GM18517 (cell line): ENCODE results near the gene ITSN2.

ENCODE experiments used
- ATAC-seq: cut with Tn5 transposase; IDR thresholded peaks from one replicate; pipeline ENCODE4 v1.9.1; 2021; ENCODE audit warnings: mild to moderate bottlenecking, moderate library complexity; ENCODE audit not compliant: unreplicated experiment

The ITSN2 gene

DNA sequence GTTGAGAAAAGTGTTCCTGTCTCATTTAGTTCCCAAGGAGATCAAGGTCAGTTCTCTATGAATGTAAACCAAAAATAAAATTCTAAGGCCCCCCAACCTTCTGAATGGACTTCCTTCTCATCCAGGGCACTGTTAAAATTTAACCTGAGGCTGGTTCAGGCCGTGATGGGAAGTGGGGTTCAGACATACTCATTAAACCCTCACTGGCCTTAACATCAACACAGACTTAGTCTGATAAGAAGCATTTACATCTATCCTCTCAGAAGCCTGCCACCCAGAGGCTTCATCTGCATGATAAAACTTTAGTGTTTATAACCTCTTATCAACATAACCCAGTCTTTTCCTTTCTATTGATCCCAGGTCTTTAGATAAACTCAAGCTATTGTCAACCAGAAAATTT lies 22.4 kb downstream of the ITSN2 start:
- no peak for ATAC-seq

DNA sequence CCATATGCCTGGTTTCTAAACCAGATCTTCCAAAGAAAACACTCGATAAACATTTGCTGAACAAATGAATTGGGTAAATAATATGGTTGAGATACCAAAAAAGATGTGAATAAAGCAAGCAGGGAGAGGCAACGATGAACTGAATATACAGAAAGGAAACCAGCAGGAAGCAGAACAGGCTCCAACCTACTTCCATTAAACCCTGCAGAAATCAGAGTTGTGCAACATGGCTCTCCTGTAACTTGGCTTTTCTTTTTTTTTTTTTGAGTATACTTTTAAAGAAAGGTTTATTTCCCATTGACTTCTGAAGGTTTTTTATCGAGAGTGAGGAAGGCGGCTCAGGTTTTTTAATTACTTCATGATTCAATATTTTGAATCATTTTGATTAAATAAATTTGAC lies 23.5 kb downstream of the ITSN2 start:
- no peak for ATAC-seq

DNA sequence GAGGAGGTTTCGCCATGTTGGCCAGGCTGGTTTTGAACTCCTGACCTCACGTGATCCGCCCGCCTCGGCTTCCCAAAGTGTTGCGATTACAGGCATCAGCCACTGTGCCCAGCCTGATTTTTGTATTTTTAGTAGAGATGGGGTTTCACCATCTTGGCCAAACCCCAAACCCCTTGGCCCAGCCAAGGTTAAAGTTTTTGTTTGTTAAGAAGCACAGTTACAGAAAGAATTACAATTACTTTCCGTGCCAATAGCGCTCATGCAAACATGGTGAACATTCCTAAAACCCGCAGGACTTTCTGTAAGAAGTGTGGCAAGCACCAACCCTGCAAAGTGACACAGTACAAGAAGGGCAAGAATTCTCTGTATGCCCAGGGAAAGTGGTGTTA lies 26.1 kb downstream of the ITSN2 start:
- no peak for ATAC-seq

DNA sequence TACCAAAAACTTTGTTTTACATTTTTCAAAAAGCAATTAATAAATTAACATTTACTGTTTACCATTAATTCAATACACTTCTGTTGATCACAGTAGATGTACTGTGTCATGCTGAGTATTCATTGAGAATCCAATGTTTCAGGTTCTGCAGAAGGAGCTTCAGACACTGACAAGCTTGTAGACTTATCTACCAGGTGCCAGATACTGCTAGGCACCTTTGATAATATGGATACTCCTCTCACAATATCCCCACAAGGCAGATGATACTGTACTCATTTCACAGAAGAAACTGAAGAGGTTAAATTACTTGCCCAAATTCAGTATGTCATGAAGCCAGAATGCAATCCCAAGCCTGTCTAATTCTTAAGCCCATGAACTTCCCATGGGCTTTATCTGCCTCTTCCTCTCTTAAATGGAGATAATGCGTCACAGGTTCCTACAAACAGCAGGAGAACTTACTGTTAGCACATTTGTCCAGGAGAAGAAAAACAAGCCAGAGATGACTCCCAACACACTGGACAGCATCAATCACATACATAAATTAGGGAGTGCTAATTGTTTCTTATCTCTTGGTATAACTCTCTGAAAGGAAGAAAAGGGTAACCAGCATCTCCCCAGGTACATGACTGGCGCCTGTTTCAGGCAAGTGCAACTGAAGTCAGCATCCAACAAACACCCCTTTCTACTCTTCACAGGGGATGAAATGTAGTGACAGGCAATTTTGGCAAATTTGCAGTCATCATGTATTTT lies 27.4 kb downstream of the ITSN2 start:
- ATAC-seq = no peak

DNA sequence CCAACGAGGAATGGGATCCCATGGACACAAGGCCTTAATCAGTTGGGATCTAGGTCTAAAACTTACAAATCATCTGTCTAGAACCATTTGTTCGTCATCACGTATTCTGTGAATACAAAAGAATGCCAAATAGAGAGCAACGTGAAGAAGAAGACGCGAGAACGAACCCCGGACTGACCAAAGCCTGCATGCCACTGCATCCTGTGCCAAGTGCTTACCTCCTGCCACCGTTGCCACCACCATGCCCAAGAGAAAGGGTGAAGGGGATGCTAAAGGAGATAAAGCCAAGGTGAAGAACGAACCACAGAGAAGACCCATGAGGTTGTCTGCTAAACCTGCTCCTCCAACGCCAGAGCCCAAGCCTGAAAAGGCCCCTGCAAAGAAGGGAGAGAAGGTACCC lies 30.2 kb downstream of the ITSN2 start:
- no peak for ATAC-seq

DNA sequence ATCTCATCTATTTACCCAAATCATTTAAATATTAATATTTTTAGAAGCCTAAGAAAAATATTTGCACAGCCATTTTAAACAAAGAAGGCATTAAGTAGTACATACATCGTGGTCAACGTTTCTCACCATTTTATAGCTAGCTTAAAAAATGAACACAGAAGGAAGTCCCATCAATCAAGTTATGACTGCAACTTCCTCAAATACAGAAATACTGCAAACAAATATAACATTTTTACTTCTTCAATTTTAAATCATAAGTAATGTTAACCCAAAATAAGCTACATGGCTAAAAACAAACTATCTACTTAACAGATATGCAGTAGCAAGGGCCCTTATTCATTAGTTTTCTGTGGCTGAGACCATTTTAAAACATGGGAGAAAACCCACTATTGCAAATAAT lies 30.6 kb downstream of the ITSN2 start:
- ATAC-seq = no peak

DNA sequence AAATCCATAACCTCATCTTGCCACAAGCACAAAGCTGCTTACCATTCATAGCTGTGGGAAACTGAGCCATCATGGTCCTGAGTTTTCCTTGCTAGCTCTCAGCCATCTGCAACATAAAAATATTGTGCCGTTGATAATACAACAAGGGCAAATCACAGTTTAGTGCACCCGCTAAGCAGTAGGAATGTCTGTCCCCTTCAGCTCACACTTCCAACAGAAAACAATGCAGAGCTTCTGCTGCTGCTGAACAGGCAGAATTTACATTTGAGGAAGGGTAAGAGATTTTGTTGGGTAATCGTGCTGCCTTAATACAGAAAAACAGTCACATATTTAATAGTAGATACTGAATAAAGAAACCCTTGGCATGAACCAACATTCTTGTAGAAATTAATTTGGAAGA lies 32.3 kb downstream of the ITSN2 start:
- ATAC-seq = no peak

DNA sequence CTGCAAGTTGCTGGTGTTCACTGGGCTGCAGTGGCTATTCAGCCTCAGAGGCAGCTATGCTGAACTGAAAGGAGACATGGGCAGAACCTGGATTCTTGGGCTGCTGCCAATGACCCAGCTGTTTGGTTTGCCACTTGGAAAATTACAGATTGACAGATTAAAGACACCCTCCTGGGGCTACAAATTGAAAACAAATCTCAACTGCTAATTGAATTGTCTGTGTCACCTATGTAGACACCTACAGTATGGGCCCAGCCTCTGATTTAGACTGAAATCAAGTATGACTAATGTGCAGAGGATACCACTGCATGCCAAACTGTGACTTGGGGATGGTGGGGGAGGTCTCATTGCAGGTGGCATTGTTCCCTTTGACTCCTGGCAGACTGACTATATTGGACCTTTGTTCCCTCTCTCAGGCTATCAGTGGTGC lies 42.8 kb downstream of the ITSN2 start:
- ATAC-seq = no peak

DNA sequence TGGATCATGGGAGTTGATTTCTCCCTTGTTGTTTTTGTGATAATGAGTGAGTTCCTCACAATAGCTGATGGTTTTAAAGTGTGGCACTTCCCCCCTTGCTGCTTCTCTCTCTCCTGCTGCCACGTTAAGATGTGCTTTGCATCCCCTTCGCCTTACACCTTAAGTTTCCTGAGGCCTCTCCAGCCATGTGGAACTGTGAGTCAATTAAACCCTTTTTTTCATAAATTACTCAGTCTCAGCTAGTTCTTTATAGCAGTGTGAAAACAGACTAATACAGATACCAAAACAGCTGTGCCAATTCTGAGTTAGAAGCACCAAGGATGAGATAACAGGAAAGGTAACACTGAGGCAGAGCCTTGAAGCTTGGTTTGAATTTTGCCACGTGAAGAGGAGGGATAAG lies 44.7 kb downstream of the ITSN2 start:
- ATAC-seq = peak; percentile 62

DNA sequence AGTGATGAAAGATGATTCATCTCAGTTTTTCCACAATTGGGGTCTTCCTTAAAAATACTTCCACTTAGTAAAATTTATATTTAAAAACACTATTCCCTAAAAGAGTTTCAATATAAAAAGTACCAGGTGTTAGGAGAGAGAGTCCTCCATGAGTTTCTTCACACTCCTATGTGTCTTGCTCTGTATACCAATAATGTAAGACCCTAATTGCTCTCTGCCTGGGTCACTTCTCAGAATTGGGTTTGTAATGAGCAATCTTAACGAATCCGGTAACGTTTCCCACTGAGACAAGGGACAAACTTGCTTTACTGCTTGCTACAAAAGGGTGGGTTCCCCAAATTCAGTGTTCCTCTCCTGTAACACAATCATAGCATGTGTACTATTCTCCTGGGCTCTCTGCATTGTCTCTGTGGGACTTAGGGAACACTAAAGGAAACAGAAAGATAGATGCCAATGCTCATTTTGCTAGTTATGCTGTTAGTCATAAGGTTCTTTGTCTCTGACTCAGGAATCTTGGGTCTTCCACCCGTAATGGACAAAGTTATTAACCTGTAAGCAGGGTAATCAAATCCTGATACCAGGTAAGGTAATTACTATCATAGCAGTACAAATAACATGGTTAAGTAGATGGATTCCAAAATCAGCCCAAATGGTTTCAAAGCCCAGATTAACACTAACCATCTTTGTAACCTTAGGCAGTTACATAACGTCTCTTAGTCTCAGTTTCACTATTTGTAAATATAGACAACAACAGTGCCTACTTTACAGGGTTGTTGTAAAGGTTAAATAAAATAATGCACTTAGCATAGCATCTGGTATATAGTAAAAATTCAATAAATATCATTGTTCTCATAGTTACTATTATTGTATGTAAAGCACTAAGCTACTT lies 46.3 kb downstream of the ITSN2 start:
- no peak for ATAC-seq

DNA sequence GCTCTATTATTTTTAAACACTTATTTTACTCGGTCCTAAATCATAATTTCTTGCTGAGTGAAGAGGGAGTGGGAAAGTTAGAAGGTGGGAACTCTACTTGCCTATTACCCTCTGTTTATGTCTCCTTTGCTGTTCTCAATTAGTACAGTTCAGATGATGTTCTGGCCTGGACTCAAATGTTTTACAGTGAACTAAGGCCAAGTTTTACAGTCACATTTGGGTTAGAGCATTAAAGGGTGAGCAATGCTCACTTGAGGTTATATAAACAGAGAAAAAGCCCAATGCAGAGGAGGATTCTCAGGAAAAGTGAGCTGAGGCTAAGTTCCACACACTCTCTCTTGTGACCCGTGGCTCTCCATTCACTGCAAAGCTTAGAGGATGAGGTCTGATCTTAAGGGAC lies 52.4 kb downstream of the ITSN2 start:
- no peak for ATAC-seq

DNA sequence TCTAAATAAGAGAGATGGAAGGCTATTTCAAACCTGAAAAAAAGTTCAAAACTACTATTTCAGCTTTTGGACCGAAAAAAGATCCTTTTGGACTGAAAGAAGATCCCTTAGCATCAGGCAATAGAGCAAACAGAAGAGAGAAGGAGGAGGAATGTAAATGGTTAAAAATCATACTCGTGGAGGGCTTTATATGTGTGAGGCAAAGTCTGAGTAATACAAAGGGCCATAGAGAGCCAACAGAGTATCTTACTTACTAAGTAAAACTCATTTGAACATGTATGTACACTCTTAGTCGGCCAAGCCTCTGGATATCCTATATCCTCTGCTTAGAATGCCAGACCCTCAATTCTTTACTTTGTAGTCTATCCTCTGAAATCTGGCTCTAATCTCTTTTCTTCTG lies 55.7 kb downstream of the ITSN2 start:
- ATAC-seq = no peak

DNA sequence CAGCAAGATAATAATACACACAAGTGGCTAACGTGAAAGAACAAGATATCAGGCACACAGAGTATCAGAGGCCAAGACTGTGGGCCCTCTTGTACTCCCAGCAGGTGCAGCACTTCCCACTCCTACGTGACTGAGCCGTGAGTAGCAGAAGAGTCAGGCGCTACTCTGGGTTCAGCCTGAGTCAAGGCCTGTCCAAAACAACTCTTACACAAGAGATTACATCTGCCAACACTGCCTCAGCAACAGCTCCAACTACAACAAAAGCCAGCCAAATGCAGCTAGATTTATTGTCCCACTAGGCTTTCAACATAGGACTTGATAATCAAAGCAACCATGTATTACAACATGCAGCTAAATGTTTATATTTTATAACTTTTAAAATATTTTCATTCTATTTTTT lies 56.2 kb downstream of the ITSN2 start:
- ATAC-seq = no peak

DNA sequence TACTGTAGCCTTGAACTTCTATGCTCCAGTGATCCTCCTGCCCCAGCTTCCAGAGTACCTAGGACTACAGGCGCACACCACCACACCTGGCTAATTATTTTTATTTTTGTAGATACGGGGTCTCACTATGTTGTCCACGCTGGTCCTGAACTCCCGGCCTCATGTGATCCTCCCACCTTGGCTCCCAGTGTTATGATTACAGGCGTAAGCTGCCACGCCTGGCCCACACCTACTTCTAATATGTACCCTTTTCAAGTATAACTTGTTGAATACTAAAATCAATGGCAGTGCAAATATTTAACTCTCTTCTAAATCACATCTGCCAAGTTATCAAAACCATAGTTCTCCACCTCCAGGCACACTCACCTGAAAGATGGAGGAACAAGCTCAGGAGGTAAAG lies 58.7 kb downstream of the ITSN2 start:
- ATAC-seq = no peak

DNA sequence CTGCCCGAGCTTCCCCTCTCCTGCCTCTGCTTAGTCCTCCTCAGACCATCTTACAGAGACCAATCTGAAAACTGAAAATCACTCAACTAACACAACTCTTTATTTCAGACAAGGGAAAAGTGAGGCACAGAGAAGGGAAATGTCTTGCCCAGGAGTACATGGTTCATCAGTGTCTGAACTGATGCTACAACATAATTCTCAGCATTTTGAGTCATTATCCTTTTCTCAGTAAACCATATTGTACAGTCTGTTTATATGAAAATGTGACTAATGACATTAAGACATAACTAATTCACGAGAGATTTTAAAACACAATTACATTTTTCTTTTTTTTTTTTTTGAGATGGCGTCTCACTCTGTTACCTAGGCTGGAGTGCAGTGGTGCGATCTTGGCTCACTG lies 62.7 kb downstream of the ITSN2 start:
- no peak for ATAC-seq

DNA sequence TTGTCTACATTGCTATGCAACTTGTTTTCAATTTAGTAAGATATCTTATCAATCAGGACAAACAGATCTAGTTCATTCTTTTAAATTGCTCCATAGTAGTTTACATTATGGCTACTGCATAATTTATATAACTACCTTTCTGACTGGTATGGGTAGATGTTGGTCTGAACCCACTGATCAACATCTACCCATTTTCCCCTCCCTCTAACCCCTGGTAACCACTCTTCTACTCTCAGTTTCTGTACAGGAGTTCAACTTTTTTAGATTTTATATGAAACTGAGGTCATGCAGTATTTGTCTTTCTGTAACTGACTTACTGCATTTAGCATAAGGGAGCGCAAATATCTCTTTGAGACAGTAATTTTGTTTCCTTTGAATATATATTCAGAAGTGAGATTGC lies 73.2 kb downstream of the ITSN2 start:
- ATAC-seq = no peak

DNA sequence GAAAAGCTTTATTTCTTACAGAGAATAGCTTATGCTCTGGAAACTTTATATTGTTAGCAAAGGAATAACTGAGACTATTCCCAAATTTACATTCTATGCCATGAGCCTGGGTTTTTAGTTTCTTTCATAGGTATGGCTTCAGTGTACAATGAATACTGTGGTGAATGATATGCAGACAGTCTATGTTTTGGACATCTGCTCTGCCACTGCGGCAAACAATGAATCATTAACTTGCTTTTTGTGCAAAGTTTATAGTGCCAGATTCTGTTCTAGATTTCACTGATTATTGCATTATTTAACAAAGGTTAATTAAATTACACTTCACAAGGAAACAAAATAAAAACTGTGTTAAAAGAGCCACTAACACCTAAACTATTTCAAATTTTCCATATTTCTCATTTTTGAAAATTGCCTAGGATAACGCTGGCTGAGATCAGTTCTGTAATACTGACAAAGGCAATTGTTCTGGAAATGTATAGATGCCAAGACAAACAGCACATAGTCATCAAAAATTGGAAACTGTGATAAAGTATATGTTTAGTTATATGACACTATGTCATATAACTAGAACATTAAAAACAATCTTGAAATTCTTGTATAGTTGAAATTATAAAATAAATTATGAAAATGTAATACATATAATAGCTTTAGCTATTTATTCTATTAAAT lies 74.7 kb downstream of the ITSN2 start:
- no peak for ATAC-seq

DNA sequence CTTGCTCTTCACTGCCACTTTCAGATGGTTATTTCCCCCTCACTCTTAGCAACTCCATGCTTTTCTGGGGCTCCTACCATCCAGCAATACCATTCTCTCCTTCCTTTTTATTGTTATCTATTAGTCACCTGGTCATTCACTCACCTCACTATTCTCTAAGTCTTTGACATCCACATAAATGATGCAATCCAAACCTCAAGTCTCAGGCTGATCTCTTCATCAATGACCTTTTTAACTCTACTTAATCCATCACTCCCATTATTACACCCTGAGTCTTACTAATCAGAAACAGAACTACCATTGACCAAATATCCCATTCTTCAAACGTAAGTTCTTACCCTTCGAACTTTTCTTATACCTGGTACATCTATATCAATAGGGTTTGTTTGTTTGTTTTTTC lies 79.7 kb downstream of the ITSN2 start:
- ATAC-seq = no peak

DNA sequence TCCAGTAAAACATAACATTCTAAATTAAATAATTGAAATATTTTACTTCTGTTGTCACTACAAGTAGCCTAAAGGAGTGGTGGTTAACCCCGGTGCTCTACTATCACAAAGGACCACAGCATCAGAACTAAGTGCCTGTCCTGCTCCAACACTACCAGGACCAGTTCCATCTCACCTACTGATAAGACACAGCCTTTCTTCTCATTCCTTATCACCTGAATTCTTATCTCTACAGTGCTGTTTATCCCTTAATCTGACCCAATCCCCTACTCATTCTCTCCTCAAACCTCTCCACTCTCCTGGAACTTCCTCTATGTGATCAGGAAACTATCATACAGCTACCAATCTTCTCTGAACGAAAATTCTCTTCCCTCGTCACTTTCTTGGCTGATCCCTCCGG lies 80.2 kb downstream of the ITSN2 start:
- ATAC-seq = no peak

DNA sequence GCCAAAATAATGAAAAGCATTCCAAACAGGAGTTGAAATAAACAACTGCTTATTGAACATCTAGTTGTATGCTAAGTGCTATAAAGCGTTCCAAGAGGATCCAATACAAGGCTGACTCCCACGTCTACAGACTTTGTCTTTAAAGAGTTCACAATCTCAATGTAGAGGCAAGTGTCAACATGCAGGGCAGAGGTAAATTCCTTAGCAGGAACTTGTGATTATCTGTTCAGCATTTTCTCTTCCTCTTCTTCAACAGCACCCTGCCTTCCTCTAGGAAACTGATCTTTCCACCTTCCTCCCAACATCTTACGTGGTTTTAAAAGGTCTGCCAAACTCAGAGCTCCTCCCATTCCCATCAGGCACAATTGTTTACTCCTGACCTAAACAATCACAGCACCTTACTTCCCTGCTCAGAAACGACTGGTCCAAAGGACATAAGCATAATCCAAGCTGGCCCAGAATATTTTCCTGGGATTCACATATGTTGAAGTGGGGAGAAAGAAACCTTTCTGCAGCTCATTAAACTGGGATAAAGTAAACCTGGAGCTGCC lies 83.9 kb downstream of the ITSN2 start:
- no peak for ATAC-seq

DNA sequence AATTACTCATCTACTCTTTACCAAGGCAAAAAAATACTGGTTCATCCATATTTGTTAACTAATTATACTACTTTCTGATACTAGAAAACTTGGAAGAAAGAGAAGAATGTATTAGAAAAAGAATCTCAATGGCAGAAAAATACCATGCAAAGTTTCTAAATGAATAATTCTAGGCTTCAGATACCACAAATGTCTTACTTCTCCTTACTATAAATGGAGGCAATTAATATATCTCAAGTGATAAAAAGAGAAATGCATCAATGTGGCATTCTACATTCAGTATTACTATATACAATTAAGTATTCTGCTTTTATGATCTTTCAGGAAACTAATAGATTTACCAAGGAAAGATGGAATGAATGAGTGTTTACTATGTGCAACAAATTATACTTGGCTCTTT lies 85.5 kb downstream of the ITSN2 start:
- no peak for ATAC-seq

DNA sequence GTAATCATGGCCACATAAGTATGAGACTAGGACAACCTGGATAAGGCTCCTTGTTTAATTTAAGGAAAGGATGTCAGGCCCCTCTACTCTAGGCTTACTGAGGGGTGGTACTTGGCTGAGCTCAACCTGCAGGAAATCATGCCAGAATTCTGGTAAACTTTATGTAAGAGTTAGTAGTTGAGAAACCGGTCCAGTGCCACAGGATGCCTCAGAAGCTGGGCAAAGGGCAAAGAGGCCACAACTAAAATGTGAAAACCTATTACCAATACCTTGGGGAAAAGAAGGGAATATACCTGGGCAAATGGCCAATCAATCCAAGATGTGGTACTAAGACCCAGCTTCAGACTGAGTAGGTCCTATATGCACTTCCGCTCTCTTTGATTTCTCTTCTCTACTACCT lies 86.7 kb downstream of the ITSN2 start:
- no peak for ATAC-seq
